Endothelial cell of umbilical vein (primary cell): ENCODE data around the gene SEPTIN5. TPM values are rescaled to one million over a fixed set of nuclear protein-coding genes. Genes with fewer than 3 reads are reported as not detected.
"Not testable (repeated sequence)": the region's sequence is repeated elsewhere in the genome, so short reads cannot be mapped to it uniquely, and the experiment has no call there.

Experiments
- BruUV-seq: library from RNA; stranded (reverse); fragments of 400-500 nt; replicated peaks from 2 replicates; lab custom pipeline; 2021; lab: Mats Ljungman, UMichigan
- CTCF ChIA-PET: fragments of 300-600, 350-600 bp; sonication (Branson Sonifier 250); formaldehyde crosslinking; loops from one replicate; lab custom pipeline; 2021; ENCODE audit warnings: antibody characterized with exemption, inconsistent platforms; lab: Charles Lee
- POLR2A ChIA-PET: fragments of 300-600, 350-600 bp; sonication (Branson Sonifier 250); formaldehyde crosslinking; loops from one replicate; lab custom pipeline; 2021; ENCODE audit warnings: antibody characterized with exemption, inconsistent platforms; lab: Charles Lee
- DNase-seq: peaks from one replicate; pipeline ENCODE4 v3.0.0-alpha.2; 2011; ENCODE audit warnings: low read depth, low spot score
- FAIRE-seq: peaks from 2 replicates; lab custom pipeline; 2011; peaks lifted over from hg19 to GRCh38; lab: Jason Lieb, UNC
- H2AFZ ChIP-seq: 2 replicates; pipeline ENCODE4 v1.6.0; 2012; ENCODE audit warnings: low read depth, low read length, control low read depth, inconsistent platforms
- H3K27ac ChIP-seq: 2 replicates; pipeline ENCODE4 v1.5.1; 2011; ENCODE audit warnings: low read depth, mild to moderate bottlenecking, control low read depth, low read length, moderate library complexity; ENCODE audit not compliant: insufficient read depth
- H3K27me3 ChIP-seq, 2 experiments: 2 replicates each; pipeline versions ENCODE4 v1.6.0 to v1.6.1; 2011; ENCODE audit warnings: low read length in 2 of 2, mixed read lengths in 1 of 2; ENCODE audit not compliant: control insufficient read depth in 2 of 2, insufficient read depth in 2 of 2
- H3K36me3 ChIP-seq, 2 experiments: 2 replicates in 1 of 2; 3 replicates in 1 of 2; pipeline ENCODE4 v1.5.1; 2011; ENCODE audit warnings: low read length in 2 of 2, mild to moderate bottlenecking in 1 of 2, moderate library complexity in 1 of 2; ENCODE audit not compliant: control insufficient read depth in 2 of 2, insufficient read depth in 2 of 2; ENCODE audit errors: extremely low read depth in 1 of 2
- H3K4me1 ChIP-seq: 3 replicates; pipeline ENCODE4 v1.5.1; 2011; ENCODE audit warnings: mild to moderate bottlenecking, low read length; ENCODE audit not compliant: control insufficient read depth, insufficient read depth; ENCODE audit errors: extremely low read depth
- H3K4me2 ChIP-seq: 2 replicates; pipeline ENCODE4 v1.6.1; 2011; ENCODE audit warnings: low read length, control low read depth, mixed read lengths; ENCODE audit not compliant: insufficient read depth
- H3K4me3 ChIP-seq, 3 experiments: fragments of 200-600 bp in 1 of 3; sonication (generic), shearing (Covaris generic) in 1 of 3; replicated peaks in 1 of 3; 2 replicates each; pipeline ENCODE4 v1.5.1; 2011 to 2016; ENCODE audit warnings: control low read depth in 3 of 3, low read length in 3 of 3, mild to moderate bottlenecking in 2 of 3, inconsistent platforms in 1 of 3, low read depth in 1 of 3, moderate library complexity in 1 of 3; ENCODE audit not compliant: insufficient read depth in 1 of 3
- H3K79me2 ChIP-seq: 2 replicates; pipeline ENCODE4 v1.6.0; 2012; ENCODE audit warnings: low read length, inconsistent platforms; ENCODE audit not compliant: control insufficient read depth, insufficient read depth
- H3K9ac ChIP-seq: replicated peaks from 2 replicates; pipeline ENCODE3; 2011; ENCODE audit warnings: low read length, control low read depth; ENCODE audit not compliant: insufficient read depth; ENCODE audit errors: extremely low read depth
- H3K9me1 ChIP-seq: replicated peaks from 3 replicates; pipeline ENCODE4 v1.6.0; 2011; ENCODE audit warnings: mild to moderate bottlenecking, low read length; ENCODE audit not compliant: control insufficient read depth, insufficient read depth; ENCODE audit errors: extremely low read depth
- H3K9me3 ChIP-seq: replicated peaks from 2 replicates; pipeline ENCODE4 v1.5.1; 2012; ENCODE audit warnings: low read length, inconsistent platforms; ENCODE audit not compliant: control insufficient read depth, insufficient read depth
- H4K20me1 ChIP-seq: replicated peaks from 2 replicates; pipeline ENCODE3; 2011; ENCODE audit warnings: mild to moderate bottlenecking, low read length; ENCODE audit not compliant: control insufficient read depth, insufficient read depth; ENCODE audit errors: extremely low read depth
- CTCF ChIP-seq, 2 donors: IDR thresholded peaks; 1 replicate in 1 of 2; 2 replicates in 1 of 2; pipeline ENCODE4 v1.5.1; 2011; ENCODE audit warnings: low read length in 2 of 2, mild to moderate bottlenecking in 2 of 2, moderate library complexity in 2 of 2, control low read depth in 1 of 2, inconsistent platforms in 1 of 2, low read depth in 1 of 2; ENCODE audit not compliant: insufficient read depth in 1 of 2; ENCODE audit errors: extremely low read depth in 1 of 2
- EZH2 ChIP-seq: IDR thresholded peaks from 2 replicates; pipeline ENCODE4 v1.6.1; 2012; ENCODE audit warnings: borderline replicate concordance, low read depth, mild to moderate bottlenecking, moderate library complexity, low read length, inconsistent platforms; ENCODE audit not compliant: severe bottlenecking
- FOS ChIP-seq: IDR thresholded peaks from 2 replicates; pipeline ENCODE4 v1.6.1; 2011; ENCODE audit warnings: mild to moderate bottlenecking, low read length, moderate library complexity, borderline replicate concordance; ENCODE audit not compliant: insufficient read depth
- GATA2 ChIP-seq: IDR thresholded peaks from 2 replicates; pipeline ENCODE4 v1.7.0; 2011; ENCODE audit warnings: low read depth, mild to moderate bottlenecking, moderate library complexity, mixed read lengths, low read length; ENCODE audit not compliant: insufficient read length, insufficient read depth
- JUN ChIP-seq: IDR thresholded peaks from 2 replicates; pipeline ENCODE4 v1.6.1; 2011; ENCODE audit warnings: borderline replicate concordance, low read depth; ENCODE audit not compliant: insufficient read length, insufficient read depth
- MYC ChIP-seq: IDR thresholded peaks from one replicate; pipeline ENCODE4 v1.6.1; 2011; ENCODE audit warnings: mild to moderate bottlenecking, low read depth, low read length
- POLR2A ChIP-seq: IDR thresholded peaks from 2 replicates; pipeline ENCODE4 v1.6.1; 2012; ENCODE audit warnings: low read depth, mild to moderate bottlenecking, control low read depth, low read length
- POLR2AphosphoS5 ChIP-seq: IDR thresholded peaks from 2 replicates; pipeline ENCODE4 v1.6.1; 2012; ENCODE audit warnings: low read depth, mild to moderate bottlenecking, control low read depth, low read length, moderate library complexity; ENCODE audit not compliant: insufficient read depth
- dilution Hi-C: fragments of 300-500 bp; cut with MboI; formaldehyde crosslinking; loops from one replicate; pipeline ENCODE4 v1.15.0; 2019; ENCODE audit warnings: low sequenced_read_pairs; ENCODE audit not compliant: extremely low pct_ligation_motif_present
- intact Hi-C: fragments of 100-400 bp; cut with micrococcal nuclease; formaldehyde crosslinking; loops from one replicate; pipeline ENCODE4 v1.10.0; 2022
- polyA plus RNA-seq, 4 experiments: library from polyadenylated mRNA; depleted of rRNA in 3 of 4; stranded (reverse) in 3 of 4; unstranded in 1 of 4; fragments of >200 nt; gene quantifications; 2 replicates each; pipeline versions ENCODE4 v1.2.1 to v1.2.3, GENCODE V29; 2011 to 2012; ENCODE audit warnings: missing spikeins in 1 of 4
- total RNA-seq: library from RNA; stranded (reverse); gene quantifications from 2 replicates; pipeline ENCODE4 v1.2.3, GENCODE V29; 2021
- TF ChIP-seq, protein P1 (sequence below): IDR thresholded peaks from 2 replicates; pipeline ENCODE4 v1.6.1; 2011; ENCODE audit not compliant: insufficient read depth, insufficient read length

The SEPTIN5 gene
- total and polyA plus RNA-seq, 2 donors (not counting 3 experiments of a cell fraction or from before 2014, with no cell fraction given): 31.1 to 35.8 TPM

GRCh38 chr22:19724927-19725661 lies 10.8 kb downstream of the SEPTIN5 start:
- BruUV-seq: no TSS peak
- FAIRE-seq: no peak
- POLR2A ChIA-PET: no interaction called here
- no peak for TF ChIP-seq POLR2A
- TF ChIP-seq MYC: no peak
- TF ChIP-seq JUN: no peak
- TF ChIP-seq POLR2AphosphoS5: no peak
- no peak for TF ChIP-seq CTCF (IDR thresholded peaks at IDR 0.05; ENCODE audit: extremely low read depth in 1 of 2, insufficient read depth in 1 of 2, low read depth in 1 of 2, low read length in 2 of 2)
- no peak for TF ChIP-seq EZH2
- TF ChIP-seq, protein P1, sequence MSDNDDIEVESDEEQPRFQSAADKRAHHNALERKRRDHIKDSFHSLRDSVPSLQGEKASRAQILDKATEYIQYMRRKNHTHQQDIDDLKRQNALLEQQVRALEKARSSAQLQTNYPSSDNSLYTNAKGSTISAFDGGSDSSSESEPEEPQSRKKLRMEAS: no peak
- TF ChIP-seq GATA2: no peak
- TF ChIP-seq FOS: no peak
- peaks cover 0 to 2% of the 10 kb centered on the region in 2 experiments for H3K27me3 ChIP-seq
- dilution Hi-C loops: no loop called here
- H3K9me1 ChIP-seq: no peaks in the 10 kb centered on the region
- CTCF ChIA-PET: no interaction called here
- no peak for DNase-seq
- no peak overlapping the region for H2AFZ ChIP-seq
- H3K4me1 ChIP-seq: no peaks in the 10 kb centered on the region
- no peaks in the 10 kb centered on the region for H4K20me1 ChIP-seq
- no peaks in the 10 kb centered on the region for H3K79me2 ChIP-seq
- H3K9me3 ChIP-seq: no peaks in the 10 kb centered on the region
- H3K27ac ChIP-seq: no peak overlapping the region
- intact Hi-C loops: no loop called here
- H3K36me3 ChIP-seq: peaks cover 0 to 11% of the 10 kb centered on the region in 2 experiments
- H3K4me3 ChIP-seq: no peak overlapping the region
- H3K9ac ChIP-seq: no peak overlapping the region
- H3K4me2 ChIP-seq: no peak overlapping the region

GRCh38 chr22:19726064-19726788 lies 11.9 kb downstream of the SEPTIN5 start:
- H3K9ac ChIP-seq, FAIRE-seq, H3K9me3 ChIP-seq, POLR2A ChIA-PET, dilution Hi-C loops, H3K4me1 ChIP-seq, H3K4me2 ChIP-seq, BruUV-seq, H3K79me2 ChIP-seq, H4K20me1 ChIP-seq, H3K36me3 ChIP-seq, H3K27me3 ChIP-seq, H3K27ac ChIP-seq, intact Hi-C loops, CTCF ChIA-PET, H3K4me3 ChIP-seq, H2AFZ ChIP-seq, DNase-seq, H3K9me1 ChIP-seq: not testable (repeated sequence)
